Thyroid gland (tissue), 4 donors: ENCODE data around the gene VWA1. TPM values are rescaled to one million over a fixed set of nuclear protein-coding genes. Genes with fewer than 3 reads are reported as not detected.
"Not testable (repeated sequence)": the region's sequence is repeated elsewhere in the genome, so short reads cannot be mapped to it uniquely, and the experiment has no call there.

ENCODE experiments used
- DNase-seq, 2 donors: peaks; one replicate each; pipeline ENCODE4 v3.0.0-alpha.2; 2019
- H3K27ac ChIP-seq, 3 donors: fragments of 200-600 bp; sonication (generic); 1 replicate in 2 of 3; 2 replicates in 1 of 3; pipeline ENCODE4 v1.5.1; 2016 to 2019; ENCODE audit warnings: mild to moderate bottlenecking in 1 of 3, moderate library complexity in 1 of 3
- H3K27me3 ChIP-seq: fragments of 200-600 bp; sonication (generic); one replicate; pipeline ENCODE4 v1.5.1; 2019
- H3K36me3 ChIP-seq, 2 donors: fragments of 200-600 bp; sonication (generic); one replicate each; pipeline ENCODE4 v1.5.1; 2016 to 2019
- H3K4me1 ChIP-seq, 2 donors: fragments of 200-600 bp; sonication (generic); one replicate each; pipeline ENCODE4 v1.5.1; 2017 to 2019
- H3K4me3 ChIP-seq, 3 donors: fragments of 200-600 bp; sonication (generic); replicated peaks in 1 of 3; 1 replicate in 2 of 3; 2 replicates in 1 of 3; pipeline ENCODE4 v1.5.1; 2016; ENCODE audit warnings: mild to moderate bottlenecking in 1 of 3
- H3K9me3 ChIP-seq: fragments of 200-600 bp; sonication (generic); one replicate; pipeline ENCODE4 v1.5.1; 2017
- CTCF ChIP-seq, 6 experiments: fragments of 200-600 bp in 3 of 6; fragments of 450-650 bp in 3 of 6; sonication (generic) in 3 of 6; IDR thresholded peaks; one replicate each; pipeline ENCODE4 v1.5.1; 2016 to 2019; ENCODE audit warnings: antibody characterized with exemption in 6 of 6, mild to moderate bottlenecking in 2 of 6, inconsistent platforms in 1 of 6, moderate library complexity in 1 of 6
- POLR2A ChIP-seq, 2 donors: fragments of 450-650 bp; IDR thresholded peaks; one replicate each; pipeline ENCODE4 v1.6.1; 2017; ENCODE audit warnings: antibody characterized with exemption in 2 of 2, mild to moderate bottlenecking in 2 of 2, moderate library complexity in 1 of 2
- whole genome bisulfite sequencing, 2 donors: methylation state at CpG; one replicate each; pipeline ENCODE4 v1.1.5; 2017; 5-methylcytosine and 5-hydroxymethylcytosine counted together
- intact Hi-C: fragments of 100-400 bp; cut with DNase I; formaldehyde crosslinking; loops from one replicate; pipeline ENCODE4 v1.15.1; 2023
- total RNA-seq, 4 donors: library from RNA; depleted of rRNA; stranded (reverse); fragments of >200 nt; gene quantifications; one replicate each; pipeline ENCODE4 v1.2.3, GENCODE V29; 2016

VWA1 gene
- total RNA-seq, 4 donors from 2014 or later = 11.4 to 52.0 (median 30.3) TPM

GRCh38 chr1:1425753-1426495 is 9.6 kb upstream of the VWA1 start:
- WGBS, 2 donors = 43 to 45% methylated on average over 19 to 26 of the region's 33 CpGs
- no peak for DNase-seq
- no peak overlapping the region for H3K4me3 ChIP-seq
- no peaks in the 10 kb centered on the region for H3K27me3 ChIP-seq
- H3K9me3 ChIP-seq = no peaks in the 10 kb centered on the region
- no peaks in the 10 kb centered on the region for H3K36me3 ChIP-seq
- intact Hi-C loops = no loop called here
- no peak for TF ChIP-seq POLR2A (IDR thresholded peaks at IDR 0.05)
- no peak for TF ChIP-seq CTCF (IDR thresholded peaks at IDR 0.05)
- H3K4me1 ChIP-seq = peaks cover 9 to 16% of the 10 kb centered on the region in 2 donors
- no peak overlapping the region for H3K27ac ChIP-seq

GRCh38 chr1:1426496-1427105 is 8.9 kb upstream of the VWA1 start:
- no peak overlapping the region for H3K27ac ChIP-seq
- H3K4me3 ChIP-seq = no peak overlapping the region
- WGBS, 2 donors = 28 to 34% methylated on average over 18 of the region's 19 CpGs
- no peaks in the 10 kb centered on the region for H3K9me3 ChIP-seq
- H3K27me3 ChIP-seq = no peaks in the 10 kb centered on the region
- no peak for DNase-seq
- no peak for TF ChIP-seq CTCF (IDR thresholded peaks at IDR 0.05)
- TF ChIP-seq POLR2A (IDR thresholded peaks at IDR 0.05) = no peak
- peaks cover 9 to 22% of the 10 kb centered on the region in 2 donors for H3K4me1 ChIP-seq
- no peaks in the 10 kb centered on the region for H3K36me3 ChIP-seq
- intact Hi-C loops = no loop called here

- no peak for TF ChIP-seq CTCF (IDR thresholded peaks at IDR 0.05)
- no peak for TF ChIP-seq POLR2A (IDR thresholded peaks at IDR 0.05)
- 21 to 23% methylated on average over 18 of the region's 66 CpGs for WGBS, 2 donors
- H3K36me3 ChIP-seq = no peaks in the 10 kb centered on the region
- no peak for DNase-seq
- H3K4me3 ChIP-seq = peak overlapping the region in 1 of 3 donors; percentile 24
- intact Hi-C loops = no loop called here
- H3K27ac ChIP-seq = peak overlapping the region in 1 of 3 donors; percentile 30
- H3K27me3 ChIP-seq = no peaks in the 10 kb centered on the region
- H3K9me3 ChIP-seq = no peaks in the 10 kb centered on the region
- peaks cover 9 to 29% of the 10 kb centered on the region in 2 donors for H3K4me1 ChIP-seq
Observed at GRCh38 chr1:1427106-1427819, 8.2 kb upstream of the VWA1 start.

- Histone ChIP-seq H3K36me3 (no peaks in the 10 kb centered on the region), H3K4me3 (peak overlapping the region in 1 of 3 donors; percentile 24), H3K27me3 (no peaks in the 10 kb centered on the region), H3K4me1 (peaks cover 9 to 34% of the 10 kb centered on the region in 2 donors), H3K27ac (peak overlapping the region in 1 of 3 donors; percentile 30), H3K9me3 (no peaks in the 10 kb centered on the region)
- WGBS, 2 donors = no CpG with 5 or more reads among the region's 22 CpGs
- no peak for DNase-seq
- TF ChIP-seq POLR2A (IDR thresholded peaks at IDR 0.05) (no peak), CTCF (IDR thresholded peaks at IDR 0.05) (no peak)
- intact Hi-C loops = no loop called here
Observed at GRCh38 chr1:1427820-1428148, 7.7 kb upstream of the VWA1 start.

- TF ChIP-seq CTCF (IDR thresholded peaks at IDR 0.05) = no peak
- no peak for TF ChIP-seq POLR2A (IDR thresholded peaks at IDR 0.05)
- intact Hi-C loops = no loop called here
- Histone ChIP-seq H3K4me3 (no peak overlapping the region), H3K9me3 (no peaks in the 10 kb centered on the region), H3K27ac (no peak overlapping the region), H3K27me3 (no peaks in the 10 kb centered on the region), H3K36me3 (no peaks in the 10 kb centered on the region), H3K4me1 (peaks cover 9 to 38% of the 10 kb centered on the region in 2 donors)
- no peak for DNase-seq
- 81 to 89% methylated on average over 12 to 18 of the region's 19 CpGs for WGBS, 2 donors
Observed at GRCh38 chr1:1428174-1428573, 7.3 kb upstream of the VWA1 start.

- intact Hi-C loops, H3K36me3 ChIP-seq, H3K27me3 ChIP-seq, H3K9me3 ChIP-seq, H3K27ac ChIP-seq, DNase-seq, H3K4me3 ChIP-seq: not testable (repeated sequence)
- H3K4me1 ChIP-seq = peaks cover 9 to 46% of the 10 kb centered on the region in 2 donors
- WGBS, 2 donors = 97% methylated on average over 6 of the region's 6 CpGs
Observed at GRCh38 chr1:1428967-1429366, 6.5 kb upstream of the VWA1 start.
